Chondrocyte (in vitro differentiated cells): ENCODE results near the gene TMEM255B. TPM values are rescaled to one million over a fixed set of nuclear protein-coding genes. Genes with fewer than 3 reads are reported as not detected.

Experiments
- DNase-seq: peaks from one replicate; pipeline ENCODE4 v3.0.0; 2021; ENCODE audit warnings: mixed read lengths, low spot score
- H3K27ac Mint-ChIP-seq: one replicate; pipeline ENCODE4 v1.8.0; 2021; ENCODE audit warnings: mild to moderate bottlenecking, moderate library complexity, mixed read lengths; ENCODE audit not compliant: unreplicated experiment
- H3K27me3 Mint-ChIP-seq: 2 replicates; pipeline ENCODE4 v1.8.0; 2021; ENCODE audit warnings: low read depth, mixed read lengths
- H3K36me3 Mint-ChIP-seq: 2 replicates; pipeline ENCODE4 v1.8.0; 2021; ENCODE audit warnings: low read depth, mixed read lengths
- H3K4me1 Mint-ChIP-seq: 2 replicates; pipeline ENCODE4 v1.8.0; 2021; ENCODE audit warnings: low read depth, mild to moderate bottlenecking, mixed read lengths
- H3K4me3 Mint-ChIP-seq: one replicate; pipeline ENCODE4 v1.8.0; 2021; ENCODE audit warnings: mild to moderate bottlenecking, moderate library complexity, mixed read lengths; ENCODE audit not compliant: unreplicated experiment
- H3K9me3 Mint-ChIP-seq: 2 replicates; pipeline ENCODE4 v1.8.0; 2021; ENCODE audit warnings: low read depth, mixed read lengths
- CTCF ChIP-seq: fragments of 200-600 bp; sonication (generic); IDR thresholded peaks from 2 replicates; pipeline ENCODE4 v1.5.0; 2021; ENCODE audit warnings: antibody characterized with exemption, mild to moderate bottlenecking, moderate library complexity
- total RNA-seq: library from RNA; stranded (reverse); gene quantifications from 3 replicates; pipeline ENCODE4 v1.2.1, GENCODE V29; 2021

TMEM255B gene
- total RNA-seq, 1 donor from 2014 or later, result 5.2 TPM

- Mint-ChIP-seq H3K27me3 (no peaks in the 10 kb centered on the region), H3K9me3 (no peaks in the 10 kb centered on the region), H3K27ac (no peak overlapping the region), H3K4me1 (peaks cover 55% of the 10 kb centered on the region), H3K4me3 (no peak overlapping the region), H3K36me3 (peaks cover 12% of the 10 kb centered on the region)
- TF ChIP-seq CTCF, result no peak
- DNase-seq, result no peak
These were observed 59.8 kb downstream of the TMEM255B start for GRCh38 chr13:113818700-113819295.

- no peak for TF ChIP-seq CTCF
- Mint-ChIP-seq H3K4me3 (no peak overlapping the region), H3K4me1 (peaks cover 50% of the 10 kb centered on the region), H3K27ac (no peak overlapping the region), H3K27me3 (no peaks in the 10 kb centered on the region), H3K9me3 (no peaks in the 10 kb centered on the region), H3K36me3 (peaks cover 14% of the 10 kb centered on the region)
- DNase-seq, result no peak
These were observed 60.3 kb downstream of the TMEM255B start for GRCh38 chr13:113819341-113819730.

- peaks cover 18% of the 10 kb centered on the region for H3K36me3 Mint-ChIP-seq
- H3K4me3 Mint-ChIP-seq, result no peak overlapping the region
- DNase-seq, result no peak
- no peaks in the 10 kb centered on the region for H3K27me3 Mint-ChIP-seq
- H3K9me3 Mint-ChIP-seq, result no peaks in the 10 kb centered on the region
- H3K27ac Mint-ChIP-seq, result peak overlapping the region; percentile 99
- no peak for TF ChIP-seq CTCF
- H3K4me1 Mint-ChIP-seq, result peaks cover 45% of the 10 kb centered on the region
These were observed 61.0 kb downstream of the TMEM255B start for GRCh38 chr13:113819731-113820715.

- H3K27ac Mint-ChIP-seq, result peak overlapping the region; percentile 99
- DNase-seq, result no peak
- no peaks in the 10 kb centered on the region for H3K27me3 Mint-ChIP-seq
- H3K9me3 Mint-ChIP-seq, result no peaks in the 10 kb centered on the region
- H3K36me3 Mint-ChIP-seq, result peaks cover 20% of the 10 kb centered on the region
- peaks cover 36% of the 10 kb centered on the region for H3K4me1 Mint-ChIP-seq
- peak overlapping the region; percentile 62 for H3K4me3 Mint-ChIP-seq
- peak; percentile 64 for TF ChIP-seq CTCF
These were observed 62.0 kb downstream of the TMEM255B start for GRCh38 chr13:113820813-113821651.

GRCh38 chr13:113821847-113822246 is 62.8 kb downstream of the TMEM255B start:
- Mint-ChIP-seq H3K9me3 (no peaks in the 10 kb centered on the region), H3K4me1 (peaks cover 30% of the 10 kb centered on the region), H3K36me3 (peaks cover 20% of the 10 kb centered on the region), H3K27ac (peak overlapping the region; percentile 99), H3K27me3 (no peaks in the 10 kb centered on the region), H3K4me3 (no peak overlapping the region)
- no peak for DNase-seq
- TF ChIP-seq CTCF, result no peak
